SK-N-SH (cell line): ENCODE results near the gene NEUROD1.

ENCODE experiments used
- MXI1 ChIP-seq: IDR thresholded peaks from 2 replicates; pipeline ENCODE4 v1.6.1; 2012; ENCODE audit warnings: mild to moderate bottlenecking, low read depth, low read length, improper control_type of control experiment
- POLR2AphosphoS5 ChIP-seq: IDR thresholded peaks from 2 replicates; pipeline ENCODE4 v1.6.1; 2012; ENCODE audit warnings: low read depth, low read length

DNA sequence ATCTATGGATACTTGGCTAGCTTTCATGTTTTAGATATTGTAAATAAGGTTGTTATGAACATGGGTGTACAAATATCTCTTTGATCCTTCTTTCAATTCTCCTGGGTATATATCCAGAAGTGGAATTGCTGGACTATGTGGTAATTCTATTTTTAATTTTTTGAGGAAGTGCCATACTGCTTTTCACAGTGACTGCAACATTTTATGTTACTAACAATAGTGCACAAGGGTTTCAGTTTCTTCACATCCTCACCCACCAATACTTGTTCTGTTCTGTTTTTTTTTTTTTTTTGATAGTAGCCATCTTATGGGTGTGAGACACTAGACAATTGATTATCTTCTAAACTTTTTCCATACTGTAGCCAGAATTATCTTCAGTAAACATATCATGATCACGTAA lies 17.3 kb upstream of the NEUROD1 start:
- TF ChIP-seq POLR2AphosphoS5 = no peak
- no peak for TF ChIP-seq MXI1
